Activated effector memory CD4-positive, alpha-beta T cell treated with Interleukin-2 at 50 U/mL for 16 hours (primary cell): Measurements from ENCODE around the gene ZNF512B.
"Not testable (repeated sequence)": the region's sequence is repeated elsewhere in the genome, so short reads cannot be mapped to it uniquely, and the experiment has no call there.

ENCODE experiments used
- DNase-seq: peaks from one replicate; pipeline ENCODE4 v3.0.0-alpha.2; 2020

ZNF512B gene

DNA sequence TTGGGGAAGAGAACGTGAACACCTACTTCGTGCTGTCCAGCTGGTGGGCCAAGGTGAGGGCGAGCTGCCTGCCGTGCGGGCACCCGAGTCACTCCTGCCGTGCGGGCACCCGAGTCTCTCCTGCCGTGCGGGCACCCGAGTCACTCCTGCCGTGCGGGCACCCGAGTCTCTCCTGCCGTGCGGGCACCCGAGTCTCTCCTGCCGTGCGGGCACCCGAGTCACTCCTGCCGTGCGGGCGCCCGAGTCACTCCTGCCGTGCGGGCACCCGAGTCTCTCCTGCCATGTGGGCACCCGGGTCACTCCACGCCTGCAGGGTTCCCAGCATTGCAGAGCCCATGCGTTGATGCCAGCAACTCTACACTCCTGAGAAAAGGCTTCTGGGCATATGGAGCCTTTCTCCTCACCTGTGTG is 40.3 kb downstream of the ZNF512B start:
- DNase-seq: not testable (repeated sequence)

DNA sequence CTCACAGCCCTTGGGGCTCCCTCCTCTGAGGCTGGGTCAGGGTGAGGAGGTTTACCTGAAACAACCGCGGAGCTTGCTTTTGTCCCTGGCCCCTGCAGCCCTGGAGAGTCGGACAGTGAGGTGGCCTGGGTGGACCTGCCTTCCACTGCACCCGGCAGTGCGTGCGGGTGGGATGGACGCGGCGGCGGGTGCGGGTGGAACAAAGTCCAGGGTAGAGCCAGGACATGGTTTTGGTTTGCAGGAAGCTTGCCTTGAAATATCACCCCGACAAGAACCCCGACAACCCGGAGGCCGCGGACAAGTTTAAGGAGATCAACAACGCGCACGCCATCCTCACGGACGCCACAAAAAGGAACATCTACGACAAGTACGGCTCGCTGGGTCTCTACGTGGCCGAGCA is 40.7 kb downstream of the ZNF512B start:
- no peak for DNase-seq

DNA sequence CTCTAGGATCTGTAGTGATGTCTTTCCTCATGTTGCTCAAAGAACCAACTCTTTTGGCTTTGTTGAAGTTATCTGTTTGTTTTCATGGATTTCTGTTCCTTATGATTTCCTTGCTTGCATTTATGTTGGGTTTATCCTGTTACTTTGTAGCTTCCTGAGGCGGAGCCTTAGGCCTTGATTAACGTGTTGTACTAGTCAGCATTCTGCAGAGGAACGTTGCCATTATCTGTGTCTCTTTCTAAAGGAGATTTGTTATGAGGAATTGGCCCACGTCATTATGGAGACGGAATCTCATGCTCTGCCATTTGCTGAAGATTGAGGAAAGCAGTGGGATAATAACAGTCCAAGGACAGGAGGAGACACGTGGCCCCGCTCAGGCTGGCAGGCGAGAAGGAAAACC is 43.4 kb downstream of the ZNF512B start:
- no peak for DNase-seq

DNA sequence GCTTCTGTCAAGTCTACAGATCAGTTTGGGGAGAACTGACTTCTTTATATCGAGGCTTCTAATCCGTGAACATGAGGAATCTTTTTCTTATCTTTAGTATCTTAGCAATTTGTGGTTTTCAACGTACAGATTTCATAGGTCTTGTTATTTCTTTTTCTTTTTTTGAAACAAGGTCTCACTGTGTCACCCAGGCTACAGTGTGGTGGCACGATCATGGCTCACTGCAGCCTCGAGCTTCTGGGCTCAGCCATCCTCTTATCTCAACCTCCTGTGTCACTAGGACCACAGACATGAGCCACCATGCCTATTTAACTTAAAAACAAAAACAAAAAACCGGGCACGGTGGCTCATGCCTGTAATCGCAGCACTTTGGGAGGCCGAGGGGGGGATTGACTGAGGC is 45.5 kb downstream of the ZNF512B start:
- DNase-seq: no peak

DNA sequence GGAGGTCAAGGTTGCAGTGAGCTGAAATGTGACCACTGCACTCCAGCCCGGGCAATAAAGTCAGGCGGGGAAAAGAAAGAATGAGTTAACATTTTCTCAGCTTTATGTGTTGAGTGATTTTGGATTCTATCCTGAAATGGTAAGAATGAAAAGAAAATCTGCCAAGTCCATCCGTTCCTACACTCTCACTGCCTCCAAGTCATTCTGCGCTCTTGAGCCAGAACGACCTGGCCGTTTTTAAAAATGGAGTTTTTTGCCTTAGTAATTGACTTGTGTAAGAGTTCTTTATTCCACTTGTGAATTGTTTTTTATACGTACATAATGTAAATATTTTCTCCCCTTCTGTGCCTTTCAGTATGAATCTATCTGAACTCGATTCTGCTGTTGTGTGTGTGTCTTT is 46.1 kb downstream of the ZNF512B start:
- no peak for DNase-seq

DNA sequence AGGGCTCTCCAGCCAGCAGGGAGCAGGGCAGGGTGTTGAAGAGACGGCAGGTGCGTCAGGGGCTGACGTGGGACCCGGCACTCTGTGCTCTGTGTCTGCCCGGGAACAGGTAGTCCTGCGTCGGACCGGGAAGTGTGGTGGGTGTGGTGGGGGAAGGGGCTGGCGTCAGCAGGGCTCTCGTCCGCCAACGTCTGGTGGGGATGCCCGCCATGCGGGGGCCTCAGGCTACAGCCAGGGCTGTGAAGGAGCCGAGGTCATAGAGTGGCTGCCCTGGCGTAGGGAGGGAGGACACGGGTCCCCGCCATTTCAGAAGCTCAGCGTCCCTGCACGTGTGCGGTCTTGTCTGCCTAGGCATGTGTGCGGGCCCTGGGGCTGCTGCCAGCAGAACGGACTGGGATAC is 49.5 kb downstream of the ZNF512B start:
- DNase-seq: no peak

DNA sequence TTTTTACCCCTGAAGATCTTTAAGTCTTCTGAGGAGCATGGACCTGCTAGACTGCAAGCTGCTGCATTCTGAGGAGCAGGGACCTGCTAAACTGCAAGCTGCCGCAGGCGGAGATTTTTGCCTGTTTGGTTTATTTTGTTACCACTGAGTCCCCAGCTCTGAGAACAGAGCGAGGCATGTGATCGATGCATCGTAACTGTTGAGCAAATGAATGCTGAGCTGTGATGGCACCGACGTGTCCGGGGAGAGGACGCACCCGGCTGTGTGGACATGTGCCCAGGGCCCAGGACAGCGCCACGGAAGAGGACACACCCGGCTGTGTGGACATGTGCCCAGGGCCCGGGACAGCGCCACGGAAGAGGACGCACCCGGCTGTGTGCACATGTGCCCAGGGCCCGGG is 50.6 kb downstream of the ZNF512B start:
- DNase-seq: no peak

DNA sequence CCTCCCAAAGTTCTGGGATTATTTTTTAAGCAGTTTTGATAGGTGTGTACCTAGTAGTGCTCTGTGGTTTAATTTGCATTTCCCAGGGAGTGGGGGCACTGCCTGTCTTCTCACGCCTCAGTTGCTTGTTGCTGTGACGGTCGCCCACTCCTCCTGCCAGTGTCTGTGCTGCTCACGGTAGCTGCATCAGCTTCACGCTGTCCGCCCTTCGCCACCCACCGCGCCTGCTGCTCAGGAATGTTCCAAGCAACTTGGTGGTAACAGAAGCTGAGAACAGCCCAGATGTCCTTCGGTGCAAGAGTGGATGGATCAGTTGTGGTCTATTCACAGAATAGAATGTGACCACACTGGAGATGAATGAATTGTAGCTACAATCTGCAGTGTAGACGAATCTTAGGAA is 51.9 kb downstream of the ZNF512B start:
- no peak for DNase-seq

DNA sequence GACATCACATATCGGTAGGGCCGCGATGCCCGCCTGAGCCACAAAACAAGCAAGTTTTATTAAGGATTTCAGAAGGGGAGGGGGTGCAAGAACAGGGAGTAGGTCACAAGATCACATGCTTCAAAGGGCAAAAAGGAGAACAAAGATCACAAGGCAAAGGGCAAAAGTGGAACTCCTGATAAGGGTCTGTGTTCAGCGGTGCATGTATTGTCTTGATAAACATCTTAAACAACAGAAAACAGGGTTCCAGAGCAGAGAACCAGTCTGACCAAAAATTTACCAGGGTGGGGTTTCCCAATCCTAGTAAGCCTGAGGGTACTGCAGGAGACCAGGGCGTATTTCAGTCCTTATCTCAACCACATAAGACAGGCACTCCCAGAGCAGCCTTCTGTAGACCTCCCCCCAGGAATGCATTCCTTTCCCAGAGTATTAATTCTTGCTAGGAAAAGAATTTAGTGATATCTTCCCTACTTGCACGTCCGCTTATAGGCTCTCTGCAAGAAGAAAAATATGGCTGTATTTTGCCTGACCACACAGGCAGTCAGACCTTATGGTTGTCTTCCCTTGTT is 53.3 kb downstream of the ZNF512B start:
- DNase-seq: not testable (repeated sequence)

DNA sequence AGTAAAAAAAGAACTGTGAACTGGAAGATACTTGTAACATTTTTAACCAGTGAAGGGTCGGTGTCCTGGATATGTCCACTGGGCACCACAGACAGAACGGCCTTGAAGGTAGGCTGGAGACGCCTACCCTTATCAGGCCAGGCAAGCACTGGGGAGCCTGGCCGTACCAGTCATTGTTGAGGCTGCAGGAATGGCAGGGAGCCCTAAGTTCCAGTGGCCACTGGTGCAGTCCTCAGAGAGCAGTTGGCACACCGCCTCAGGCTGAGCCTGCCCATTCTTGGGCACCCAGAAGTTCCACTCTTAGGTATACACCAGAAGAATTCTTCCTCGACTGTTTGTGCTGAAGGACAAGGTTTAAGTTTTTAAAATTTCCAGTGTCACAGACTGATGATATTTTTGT is 54.3 kb downstream of the ZNF512B start:
- DNase-seq: no peak

DNA sequence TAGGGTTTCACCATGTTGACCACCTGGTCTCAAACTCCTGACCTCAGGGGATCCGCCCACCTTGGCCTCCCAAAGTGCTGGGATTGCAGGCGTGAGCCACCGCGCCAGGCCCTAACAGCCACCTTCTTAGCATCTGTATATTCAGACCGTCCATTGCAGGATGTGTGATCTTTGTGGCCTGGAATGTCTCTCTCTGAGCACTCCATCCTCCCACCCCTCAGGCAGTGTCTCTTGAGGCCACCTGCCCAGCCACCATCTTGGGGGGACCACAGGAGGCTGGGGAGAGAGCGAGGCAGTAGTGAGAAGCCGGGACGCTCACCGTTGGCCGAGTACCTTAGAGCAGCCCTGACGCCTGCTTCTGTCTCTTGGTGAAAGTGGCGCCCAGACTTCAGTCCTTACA is 56.0 kb downstream of the ZNF512B start:
- DNase-seq: no peak

DNA sequence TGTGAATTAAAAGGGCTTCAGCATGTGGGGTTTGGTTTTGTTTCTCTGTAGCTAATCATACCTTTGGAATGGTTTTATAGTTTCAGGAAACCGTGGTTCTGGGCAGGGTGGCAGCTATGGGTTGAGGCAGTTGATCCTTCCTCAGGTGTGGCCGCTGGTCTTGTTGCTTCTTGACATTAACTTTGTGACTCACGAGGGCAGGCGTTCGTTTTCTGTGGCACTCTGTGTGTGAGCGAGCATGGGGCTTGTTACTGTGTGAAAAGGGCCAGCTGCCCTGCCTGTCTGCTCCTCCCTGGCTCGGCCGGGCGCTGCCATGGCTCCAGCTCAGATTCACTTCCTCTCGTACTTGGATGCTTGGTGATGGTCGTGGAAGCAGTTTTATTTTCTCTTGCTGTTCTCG is 58.6 kb downstream of the ZNF512B start:
- DNase-seq: no peak

DNA sequence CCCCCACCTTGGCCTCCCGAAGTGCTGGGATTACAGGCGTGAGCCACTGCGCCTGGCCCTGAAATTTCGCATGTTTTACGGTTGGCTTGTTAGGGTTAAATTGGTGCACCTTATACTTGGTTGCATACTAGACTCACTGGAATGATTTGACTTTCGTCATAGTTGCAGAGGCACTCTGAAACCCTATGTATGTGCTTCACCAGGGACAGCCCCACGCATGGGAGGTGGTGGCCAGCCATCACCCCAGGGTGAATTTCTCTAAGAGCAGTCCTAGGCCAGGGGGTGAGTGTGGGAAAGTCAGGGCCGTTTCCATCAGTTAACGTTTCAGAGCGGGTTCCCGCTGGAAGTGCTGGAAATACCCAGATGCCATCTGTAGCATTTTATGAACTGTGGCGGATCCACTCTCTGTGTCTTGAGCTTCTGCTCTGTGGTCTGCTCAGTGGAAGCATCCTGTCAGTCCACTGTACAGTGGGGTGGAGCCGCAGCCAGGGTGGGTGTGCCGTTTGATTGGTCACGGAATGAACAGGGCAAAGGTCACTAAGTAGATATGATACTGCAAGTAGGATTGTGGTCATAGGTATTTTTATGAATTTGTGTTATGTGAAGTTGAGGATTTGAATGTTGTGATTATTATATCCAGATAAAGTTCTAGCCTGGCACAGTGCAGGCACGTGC is 61.6 kb downstream of the ZNF512B start:
- DNase-seq: no peak
